Stimulated activated CD4-positive, alpha-beta T cell treated with anti-CD3 and anti-CD28 coated beads, TNF-alpha, amount 100 ng/mL, for 1 hour (primary cell): ENCODE results near the gene ATF6.
"Not testable (repeated sequence)": the region's sequence is repeated elsewhere in the genome, so short reads cannot be mapped to it uniquely, and the experiment has no call there.

Experiments used
- DNase-seq, 3 donors: peaks; one replicate each; pipeline ENCODE4 v3.0.0-alpha.2; 2020; ENCODE audit warnings: low read depth in 3 of 3, low spot score in 1 of 3

ATF6 gene

DNA sequence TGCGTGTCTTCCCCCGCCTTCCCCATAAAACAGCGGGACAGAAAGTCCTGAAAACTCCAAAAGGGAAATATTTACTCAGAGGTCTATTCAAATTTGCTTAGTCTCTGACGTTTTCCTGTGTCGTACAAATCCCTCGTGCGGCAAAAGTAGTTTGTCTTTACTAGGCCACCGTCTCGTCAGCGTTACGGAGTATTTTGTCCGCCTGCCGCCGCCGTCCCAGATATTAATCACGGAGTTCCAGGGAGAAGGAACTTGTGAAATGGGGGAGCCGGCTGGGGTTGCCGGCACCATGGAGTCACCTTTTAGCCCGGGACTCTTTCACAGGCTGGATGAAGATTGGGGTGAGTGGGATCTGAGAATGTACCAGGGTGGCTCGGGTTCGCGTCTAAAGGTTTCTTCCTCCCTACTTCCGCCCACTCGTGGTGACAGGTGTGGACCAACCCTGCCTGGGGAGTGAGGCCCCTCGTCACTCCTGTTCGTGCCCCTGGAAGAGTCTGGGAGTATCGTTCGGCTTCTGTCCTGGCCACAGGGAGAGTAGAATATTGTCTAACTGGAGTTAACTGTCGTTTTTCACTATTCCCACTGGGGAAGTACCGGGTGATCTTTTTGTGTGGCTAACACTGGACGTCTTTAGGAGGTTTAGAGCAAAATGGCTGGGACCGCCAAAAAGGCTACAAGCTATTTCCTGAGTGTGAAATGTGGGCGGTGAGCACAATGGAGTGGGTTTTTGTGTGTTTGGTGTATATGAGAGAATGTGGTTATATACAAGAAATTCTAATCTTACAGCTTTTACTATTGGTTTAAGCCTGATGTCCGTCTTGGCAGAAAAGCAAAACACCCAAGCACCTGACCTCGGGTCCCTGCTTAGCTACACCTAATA, at the start of gene ATF6:
TSS of gene ATF6 (plus strand) at position 219 of the 880 bp plus-strand sequence. CDS start at position 260, 41 bp downstream.
- peak; percentile 45 to 63 (median 62) for DNase-seq

DNA sequence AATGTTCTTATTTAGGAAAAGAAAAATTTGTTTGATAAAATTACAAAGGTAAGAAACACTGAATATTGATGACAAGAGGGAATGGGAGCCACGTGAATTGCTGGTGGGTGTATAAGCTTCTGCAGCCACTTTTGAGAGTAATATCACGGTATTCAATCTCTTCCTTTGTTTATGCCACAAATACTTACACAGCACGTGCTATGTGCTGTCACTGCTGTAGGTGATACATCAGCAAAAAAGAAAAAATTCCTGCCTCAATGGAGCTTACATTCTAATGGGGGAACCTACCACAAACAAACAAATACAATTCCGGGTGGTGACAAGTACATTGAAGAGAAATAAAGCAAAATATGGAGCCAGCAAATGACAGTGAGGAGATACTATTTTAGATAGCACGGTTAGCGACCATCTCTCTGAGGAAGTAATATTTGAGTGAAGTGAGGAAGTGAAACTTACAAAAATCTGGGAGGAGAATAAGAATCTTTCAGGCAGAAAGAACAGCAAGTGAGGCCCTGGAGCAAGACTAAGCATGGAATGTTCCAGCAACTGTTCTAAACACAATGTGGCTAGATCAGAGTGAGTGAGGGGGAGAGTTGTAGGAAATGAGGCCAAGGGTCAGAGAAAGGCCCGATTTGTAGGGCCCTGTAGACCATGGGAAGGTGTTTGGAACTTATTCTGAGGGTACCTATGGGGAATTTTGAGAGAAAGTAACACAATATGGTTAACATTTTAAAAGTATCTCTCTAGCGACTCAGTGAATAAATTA, 47.4 kb upstream of the ATF6 start:
- no peak for DNase-seq

DNA sequence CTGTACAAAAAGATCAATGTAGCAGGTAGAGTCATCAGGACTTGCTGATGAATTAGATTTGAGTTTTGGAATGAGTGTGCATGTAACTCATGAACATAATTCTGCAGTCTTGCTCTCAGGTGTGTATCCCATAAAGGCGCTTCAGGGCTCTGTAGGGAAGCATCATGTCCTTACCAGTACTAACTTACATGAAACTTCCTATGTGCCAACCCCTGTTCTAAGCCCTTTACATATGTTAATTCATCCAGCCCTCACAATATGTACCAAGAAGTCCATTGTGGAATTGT, 46.9 kb upstream of the ATF6 start:
- no peak for DNase-seq

- DNase-seq = no peak
These were observed 45.7 kb upstream of the ATF6 start for GRCh38 chr1:161720422-161720821.

DNA sequence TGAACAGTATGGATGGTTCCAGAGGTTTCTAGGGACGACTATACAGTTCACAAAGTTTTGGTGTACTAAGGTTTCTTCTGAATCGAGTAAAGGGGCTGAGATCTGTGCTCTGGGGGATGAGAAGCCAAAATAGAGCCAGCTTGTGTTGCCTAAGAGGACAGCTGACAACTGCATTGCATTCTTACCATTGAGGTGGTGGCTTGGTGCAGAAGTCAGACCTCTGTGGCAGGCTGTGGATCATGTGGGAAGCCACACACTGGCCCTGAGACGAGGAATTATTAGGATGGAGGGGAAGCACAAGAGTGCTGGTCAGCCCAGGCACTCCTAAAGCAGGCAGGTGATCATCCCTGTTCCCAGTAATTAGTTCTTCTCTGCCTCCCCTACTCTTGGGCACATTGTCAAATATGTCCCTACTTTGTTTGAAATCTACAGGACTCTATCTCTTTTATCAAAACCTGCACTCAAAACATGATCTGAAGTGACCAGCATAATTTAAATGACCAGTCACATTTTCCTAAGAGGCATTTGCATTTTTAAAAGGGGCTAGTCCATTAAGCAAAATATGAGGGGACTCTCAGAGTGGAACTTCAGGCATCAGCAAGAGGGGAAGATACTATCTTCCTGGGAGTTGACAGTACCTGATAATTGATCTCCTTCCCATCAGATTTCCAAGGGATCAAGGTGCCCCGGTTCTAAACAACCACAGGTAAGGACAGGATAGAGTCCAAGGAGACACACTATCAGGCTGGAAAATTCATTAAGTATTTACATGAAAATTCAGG, 45.0 kb upstream of the ATF6 start, which contains the start of gene FCRLB:
TSS of gene FCRLB (plus strand) at position 589 of the 782 bp plus-strand sequence. CDS start 1,129 bp downstream, outside the sequence.
- no peak for DNase-seq

DNA sequence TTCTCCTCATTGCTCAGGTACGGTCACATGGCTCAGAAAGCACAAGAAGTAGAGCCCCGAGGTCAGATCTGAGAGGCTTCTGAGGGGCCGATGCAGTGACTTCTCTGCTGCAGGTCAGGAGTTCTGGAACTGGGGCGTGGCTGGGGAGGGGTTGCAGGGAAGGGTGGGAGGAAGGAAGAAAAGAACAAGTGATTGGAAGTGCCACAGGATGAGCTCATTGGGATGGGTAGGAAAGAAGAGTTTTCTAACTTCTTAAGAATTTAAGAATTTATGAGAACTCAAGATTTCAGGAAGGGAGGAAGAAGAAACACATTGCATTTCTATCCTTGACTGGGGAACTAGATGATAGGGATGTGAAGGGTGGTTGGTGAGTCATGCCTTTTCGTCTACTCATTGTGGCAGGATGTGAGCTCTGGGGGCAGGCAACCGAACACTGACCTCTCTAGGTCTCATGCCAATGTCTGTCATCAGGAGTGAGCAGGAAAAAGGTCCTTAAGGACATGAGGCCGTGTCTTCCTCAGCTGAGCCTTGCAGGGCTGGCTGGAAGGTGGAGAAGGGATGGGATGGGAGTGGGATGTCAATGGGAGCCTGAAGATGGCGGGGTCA, 44.3 kb upstream of the ATF6 start:
- DNase-seq = no peak

GRCh38 chr1:161722406-161722805, 43.7 kb upstream of the ATF6 start:
- no peak for DNase-seq

- no peak for DNase-seq
These were observed 42.5 kb upstream of the ATF6 start for GRCh38 chr1:161723459-161724141.

DNA sequence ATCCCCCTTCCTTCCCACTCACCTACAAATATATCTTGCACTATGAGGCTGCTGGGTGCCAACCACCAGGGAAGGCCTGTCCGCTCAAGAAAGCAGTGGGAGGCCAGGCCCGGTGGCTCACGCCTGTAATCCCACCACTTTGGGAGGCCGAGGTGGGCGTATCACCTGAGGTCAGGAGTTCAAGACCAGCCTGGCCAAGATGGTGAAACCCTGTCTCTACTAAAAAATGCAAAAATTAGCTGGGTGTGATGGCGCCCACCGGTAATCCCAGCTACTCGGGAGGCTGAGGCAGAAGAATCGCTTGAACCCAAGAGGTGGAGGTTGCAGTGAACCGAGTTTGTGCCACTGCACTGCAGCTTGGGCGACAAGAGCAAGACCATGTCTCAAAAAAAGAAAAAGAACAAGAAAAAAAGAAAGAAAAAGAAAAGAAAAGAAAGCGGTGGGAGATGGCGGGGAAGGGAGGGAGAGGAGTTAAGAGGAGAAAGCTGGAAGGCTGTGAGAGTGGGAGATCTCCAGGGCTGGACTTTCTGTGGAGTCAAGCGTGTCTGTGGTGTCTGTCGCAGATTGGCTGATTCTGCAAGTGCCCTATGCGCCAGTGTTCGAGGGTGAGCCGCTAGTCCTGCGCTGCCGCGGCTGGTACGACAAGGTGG, 40.7 kb upstream of the ATF6 start:
- not testable (repeated sequence) for DNase-seq

DNA sequence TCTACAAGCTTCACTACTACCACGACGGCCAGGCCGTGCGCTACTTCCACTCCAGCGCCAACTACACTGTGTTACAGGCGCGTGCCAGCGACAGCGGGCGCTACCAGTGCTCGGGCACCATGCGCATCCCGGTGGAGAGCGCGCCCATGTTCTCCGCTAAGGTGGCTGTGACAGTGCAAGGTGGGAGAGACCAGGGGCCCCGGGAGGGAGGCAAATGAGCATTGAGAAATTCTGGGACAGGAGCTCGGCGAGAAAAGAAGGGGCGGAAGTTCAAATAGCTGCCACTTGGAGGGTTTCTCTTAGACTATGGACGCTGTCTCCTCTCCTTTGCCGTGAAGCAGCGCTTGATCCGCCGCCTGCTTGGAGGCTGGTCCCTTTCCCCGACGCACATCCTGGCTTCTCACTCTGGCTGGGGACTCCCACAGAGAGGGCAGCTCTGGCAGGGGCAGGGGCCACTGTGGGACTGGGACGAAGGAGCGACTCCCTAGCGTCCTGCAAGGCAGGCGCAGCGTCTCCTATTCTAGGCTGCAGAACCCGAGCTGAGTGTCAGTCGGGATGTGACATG, 40.1 kb upstream of the ATF6 start:
- peak in 1 of 3 donors; percentile 17 for DNase-seq

GRCh38 chr1:161726473-161727255, 39.5 kb upstream of the ATF6 start:
- DNase-seq = peak in 2 of 3 donors; percentile 45 to 48

GRCh38 chr1:161727256-161727924, 38.7 kb upstream of the ATF6 start:
- no peak for DNase-seq

DNA sequence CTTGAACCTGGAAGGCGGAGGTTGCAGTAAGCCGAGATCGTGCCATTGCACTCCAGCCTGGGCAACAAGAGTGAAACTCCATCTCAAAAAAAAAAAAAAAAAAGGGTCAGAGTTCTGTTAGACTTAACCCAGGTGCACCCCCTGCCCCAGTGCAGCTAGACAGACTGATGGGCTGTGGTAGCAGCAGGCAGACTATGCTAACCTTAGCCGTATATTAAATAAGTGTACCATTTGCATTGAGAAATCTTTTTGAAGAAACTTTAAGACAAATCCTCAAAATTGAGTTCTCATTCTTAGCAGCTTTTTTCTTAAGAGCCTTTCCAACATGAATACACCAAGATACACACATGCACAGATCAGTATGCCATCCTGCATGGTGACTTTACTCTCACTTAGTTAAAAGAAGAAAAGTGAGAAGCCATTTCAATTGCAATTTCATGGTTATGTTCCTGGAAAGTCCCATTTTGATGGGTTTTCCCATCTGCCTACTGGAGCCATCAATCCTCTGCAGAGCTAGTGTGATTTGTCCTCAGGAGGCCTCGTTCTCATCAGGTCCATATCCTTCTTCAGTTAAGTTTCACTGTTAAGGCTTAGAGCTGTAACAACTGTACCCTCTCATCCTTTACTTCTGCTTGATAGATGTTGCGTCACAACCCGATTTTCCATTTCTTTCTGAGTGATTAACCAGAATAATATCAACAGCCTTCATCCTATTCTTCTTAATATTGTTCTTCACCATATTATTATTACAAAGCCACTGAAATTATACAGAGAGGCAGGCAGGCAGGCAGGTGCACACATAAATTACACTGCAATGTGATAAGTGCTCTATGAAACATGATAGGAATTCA, 37.5 kb upstream of the ATF6 start:
- no peak for DNase-seq

- no peak for DNase-seq
These were observed 36.0 kb upstream of the ATF6 start for GRCh38 chr1:161730050-161730564.

- DNase-seq = no peak
These were observed 34.9 kb upstream of the ATF6 start for GRCh38 chr1:161731241-161731640.

DNA sequence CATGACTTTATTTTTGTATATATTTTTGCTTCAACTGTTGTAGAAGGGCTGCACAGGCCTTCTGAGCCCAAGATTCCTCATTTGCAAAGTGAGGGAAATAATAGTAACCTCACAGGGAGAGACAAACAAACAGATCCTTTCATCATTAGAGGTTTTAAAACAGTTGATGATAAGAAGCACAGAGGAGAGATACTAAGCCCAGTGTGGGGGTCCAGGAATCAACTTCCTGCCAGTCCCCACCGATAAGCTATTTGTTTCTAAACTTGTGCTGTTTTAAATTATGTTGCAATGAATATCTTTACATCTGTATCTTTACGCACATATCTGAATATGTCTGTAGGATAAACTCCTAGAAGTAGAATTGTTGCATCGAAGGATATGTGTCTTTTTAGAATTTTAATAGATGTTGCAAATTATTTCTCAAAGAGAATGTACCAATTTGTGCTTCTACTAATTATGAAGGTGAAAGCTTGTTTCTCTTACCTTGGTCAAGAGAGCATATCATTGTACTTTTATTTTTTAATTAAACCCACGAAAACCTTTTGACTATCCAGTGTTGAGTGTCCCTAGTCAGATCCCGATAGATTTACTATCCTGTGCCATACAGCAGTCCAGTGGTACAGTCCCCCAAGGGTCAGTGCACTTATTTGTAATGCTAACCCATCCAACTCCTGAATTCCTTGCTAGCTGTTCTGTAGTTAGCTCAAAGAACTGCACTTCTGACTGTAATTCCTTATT, 34.0 kb upstream of the ATF6 start:
- no peak for DNase-seq
